GM23248 (cell line): ENCODE data around the gene RETSAT.

Source experiments
- EZH2 ChIP-seq: fragments of 200-600 bp; sonication (generic); IDR thresholded peaks from 2 replicates; pipeline ENCODE4 v1.6.1; 2018; ENCODE audit warnings: antibody characterized with exemption, mild to moderate bottlenecking; ENCODE audit not compliant: insufficient read depth, poor library complexity, severe bottlenecking
- EZH2phosphoT487 ChIP-seq: fragments of 200-600 bp; sonication (generic); IDR thresholded peaks from 2 replicates; pipeline ENCODE4 v1.6.1; 2018; ENCODE audit warnings: antibody characterized with exemption, moderate library complexity, mild to moderate bottlenecking, low read depth; ENCODE audit not compliant: insufficient read depth

GRCh38 chr2:85303780-85304531 lies 50.4 kb downstream of the RETSAT start:
- TF ChIP-seq EZH2phosphoT487 (no peak), EZH2 (no peak)
